Skin of body (tissue), 2 donors: ENCODE data around the gene GARS1. TPM values are rescaled to one million over a fixed set of nuclear protein-coding genes. Genes with fewer than 3 reads are reported as not detected.
"Not testable (repeated sequence)": the region's sequence is repeated elsewhere in the genome, so short reads cannot be mapped to it uniquely, and the experiment has no call there.

Source experiments
- DNase-seq: peaks from one replicate; lab custom pipeline; 2025; lab: John Stamatoyannopoulos, UW
- total RNA-seq: library from RNA; depleted of rRNA; stranded (reverse); fragments of >200 nt; gene quantifications from one replicate; pipeline ENCODE4 v1.2.3, GENCODE V29; 2014

The GARS1 gene
- total RNA-seq, 1 donor from 2014 or later, result 54.4 TPM

GRCh38 chr7:30627026-30627425 is 32.3 kb downstream of the GARS1 start:
- DNase-seq, result no peak

DNA sequence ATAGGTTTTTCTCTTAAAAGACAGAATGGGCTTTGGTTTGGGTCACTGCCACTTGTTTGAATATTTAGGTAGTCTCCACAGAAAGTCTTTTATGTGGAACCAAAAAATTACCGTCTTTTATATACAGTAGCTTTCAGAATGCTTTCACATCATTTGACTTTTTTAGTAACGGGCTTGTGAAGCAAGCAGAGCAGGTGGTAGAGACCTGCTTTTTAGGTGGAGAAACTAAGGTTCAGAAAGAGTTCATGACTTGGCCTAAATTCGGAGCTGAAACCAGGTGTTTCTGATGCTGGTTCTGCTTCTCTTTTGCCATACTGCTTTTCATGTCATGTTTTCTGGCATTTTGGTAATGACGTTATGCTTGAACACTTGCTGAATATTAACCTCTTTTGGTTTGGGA is 36.3 kb downstream of the GARS1 start:
- DNase-seq, result no peak

GRCh38 chr7:30633223-30633622 is 38.5 kb downstream of the GARS1 start:
- no peak for DNase-seq

GRCh38 chr7:30634193-30634626 is 39.5 kb downstream of the GARS1 start:
- DNase-seq, result no peak

- DNase-seq, result no peak
Observed at GRCh38 chr7:30634634-30635201, 40.0 kb downstream of the GARS1 start.

DNA sequence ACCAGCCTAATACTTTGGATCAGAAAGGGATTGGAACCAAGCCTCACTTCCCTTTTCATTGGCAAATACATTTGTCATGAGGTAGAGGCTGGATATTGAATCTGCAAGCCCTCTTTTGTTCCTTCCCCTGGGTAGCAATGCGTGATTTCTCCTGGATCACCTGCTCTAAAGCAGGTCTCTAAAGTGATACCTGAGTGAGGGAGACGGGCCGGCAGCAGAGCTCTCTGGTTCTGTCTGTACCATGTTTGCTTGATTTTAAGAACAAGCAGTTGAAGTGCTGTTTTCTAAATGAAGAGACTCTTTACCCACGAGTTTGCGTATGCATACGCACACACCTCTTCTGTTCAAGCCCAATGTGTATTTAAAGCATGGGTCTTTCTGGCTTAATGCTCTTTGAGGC is 41.1 kb downstream of the GARS1 start:
- DNase-seq, result no peak

GRCh38 chr7:30642322-30642721 is 47.6 kb downstream of the GARS1 start:
- DNase-seq, result not testable (repeated sequence)

DNA sequence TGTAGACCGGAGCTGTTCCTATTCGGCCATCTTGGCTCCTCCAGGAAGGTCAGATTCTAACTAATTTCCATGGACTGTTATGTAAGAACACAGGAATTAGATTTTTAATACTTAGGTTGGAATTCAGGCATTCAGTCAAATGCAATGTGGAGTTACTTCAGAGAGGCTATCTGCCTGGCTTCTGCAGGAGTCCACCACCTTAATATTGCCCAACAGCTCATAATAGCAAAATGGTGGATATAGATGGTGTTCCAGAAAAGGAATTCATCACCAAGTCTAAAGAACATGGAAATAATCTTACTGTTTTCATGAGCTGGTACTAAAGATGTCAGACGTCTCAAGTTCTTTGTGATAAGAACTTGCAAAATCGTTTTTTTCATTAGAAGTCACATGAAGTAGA is 48.1 kb downstream of the GARS1 start:
- DNase-seq, result no peak

- DNase-seq, result no peak
Observed at GRCh38 chr7:30644286-30644955, 49.7 kb downstream of the GARS1 start.

DNA sequence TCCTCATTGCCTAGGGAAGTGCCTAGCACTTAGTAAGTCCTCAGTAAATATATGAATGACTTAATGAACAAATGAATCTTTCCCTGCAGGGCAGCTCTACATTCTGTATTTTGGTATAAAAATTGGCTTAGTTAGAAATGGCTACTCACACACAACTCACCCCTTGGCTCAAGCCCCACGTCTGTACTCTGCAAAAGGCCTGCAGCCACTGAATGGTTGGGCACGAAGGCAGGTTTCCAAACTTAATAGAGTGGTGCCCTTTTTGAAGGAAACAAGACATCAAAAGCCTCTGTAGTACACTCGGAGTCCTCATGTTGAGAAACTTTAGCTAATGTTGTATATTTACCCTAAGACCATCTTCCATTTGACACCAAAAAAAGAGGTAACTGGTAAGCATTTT is 51.0 kb downstream of the GARS1 start:
- no peak for DNase-seq

DNA sequence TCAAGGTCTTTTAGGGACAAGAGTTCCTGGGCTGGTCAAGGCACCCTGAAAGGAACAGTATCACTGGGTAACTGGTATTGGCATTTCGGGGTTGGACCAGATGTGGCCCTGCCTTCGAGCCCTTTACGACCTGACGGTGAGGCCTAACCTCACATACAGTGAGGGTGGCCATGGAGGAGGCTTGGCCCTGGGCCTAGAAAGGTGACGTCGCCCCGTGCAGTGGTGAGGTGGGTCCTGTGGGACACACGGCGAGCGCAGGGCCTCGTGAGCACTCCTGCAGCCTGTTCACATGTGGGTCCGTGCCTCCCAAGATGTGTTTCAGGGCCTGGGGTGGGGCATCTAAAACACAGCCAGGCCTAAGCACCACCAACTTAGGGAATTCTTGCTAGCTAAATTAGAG is 51.5 kb downstream of the GARS1 start:
- no peak for DNase-seq

DNA sequence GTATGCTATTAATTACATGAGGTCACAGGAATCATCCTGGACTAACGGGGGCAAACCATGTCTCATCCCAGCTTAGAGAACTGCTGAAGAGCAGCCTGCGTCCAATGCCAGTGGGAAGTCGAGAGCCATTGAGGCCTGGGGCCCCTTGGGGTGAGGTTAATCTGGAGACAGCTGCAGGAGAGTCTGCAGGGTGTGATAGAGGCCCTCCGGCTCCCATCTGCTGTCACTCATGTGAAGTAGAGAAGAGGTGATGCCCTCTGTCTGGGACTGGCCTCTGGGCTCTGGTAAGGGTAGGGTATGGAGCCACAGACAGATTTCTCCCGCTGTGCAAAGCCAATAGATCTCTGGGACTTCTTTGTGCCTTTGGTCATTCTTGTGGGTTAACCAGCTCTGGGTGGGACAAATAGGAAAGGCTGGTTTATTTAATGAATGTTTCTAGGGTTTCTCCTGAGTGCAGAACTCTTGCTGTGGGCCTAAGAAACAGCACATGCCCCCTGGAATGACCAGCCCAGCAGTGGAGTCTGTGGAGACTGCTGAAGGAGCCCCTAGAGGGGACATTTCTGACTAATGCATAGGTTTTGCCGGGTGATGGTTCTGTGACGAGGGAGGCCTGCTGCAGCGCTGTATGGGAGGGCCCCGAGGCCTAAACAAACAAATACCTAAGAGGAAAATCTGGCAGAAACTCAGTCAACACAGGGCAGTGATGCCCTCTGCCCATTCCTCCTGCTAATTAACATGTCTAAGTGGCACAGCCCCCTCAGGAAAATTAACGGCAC is 53.1 kb downstream of the GARS1 start:
- DNase-seq, result no peak

- DNase-seq, result no peak
Observed at GRCh38 chr7:30648744-30649540, 54.3 kb downstream of the GARS1 start.

DNA sequence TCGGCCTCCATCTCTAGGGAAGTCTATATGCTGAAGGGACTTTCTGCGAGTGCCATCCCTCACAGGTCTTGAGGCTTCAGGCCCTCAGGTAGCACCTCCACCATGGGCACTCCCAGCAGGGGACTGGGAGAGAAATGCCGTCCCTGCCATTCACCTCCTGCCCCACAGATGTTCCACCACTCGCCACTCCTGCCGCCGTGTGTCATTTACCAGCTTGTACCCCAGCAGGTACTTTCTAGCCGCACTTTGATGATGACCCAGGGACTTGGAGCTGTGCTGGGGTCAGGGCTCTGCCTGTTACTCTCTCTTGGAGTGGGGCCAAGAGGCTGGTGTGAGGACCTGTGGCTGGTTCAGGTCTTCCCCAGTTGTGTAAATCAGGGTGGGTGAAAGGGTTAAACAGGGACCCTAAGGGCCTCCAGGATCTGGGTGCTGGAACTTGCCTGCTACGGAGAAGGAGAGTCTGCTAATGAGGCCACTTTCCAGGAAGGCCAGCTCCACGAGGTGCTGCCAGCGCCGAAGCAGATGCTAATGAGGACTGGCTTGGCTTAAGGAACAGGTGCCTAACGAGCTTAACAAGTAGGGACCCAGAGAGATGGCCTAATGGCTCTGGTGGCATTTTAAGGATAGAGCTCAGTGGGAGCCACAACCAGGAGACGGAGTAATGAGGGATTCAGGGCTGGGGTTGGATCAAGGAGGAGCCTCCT is 55.2 kb downstream of the GARS1 start:
- DNase-seq, result no peak

DNA sequence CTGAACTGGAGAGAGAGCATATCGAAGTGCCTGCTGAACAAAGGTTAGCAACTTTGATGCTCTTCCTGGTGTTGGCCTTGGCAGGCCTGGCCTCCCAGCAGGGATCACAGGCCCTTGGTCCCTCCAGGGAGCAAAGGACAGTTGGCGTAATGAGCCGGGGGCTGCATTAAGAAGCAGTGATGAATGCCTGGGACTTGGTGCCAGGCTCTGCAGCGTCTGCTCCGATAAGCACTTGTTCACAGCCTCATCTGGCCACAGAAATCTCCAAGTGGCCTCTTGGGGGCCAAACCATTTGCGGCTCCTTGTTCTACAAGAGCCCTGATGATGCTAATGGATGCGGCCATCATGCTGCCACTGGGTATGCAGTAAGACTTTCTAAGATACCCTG is 55.7 kb downstream of the GARS1 start:
- DNase-seq, result no peak

GRCh38 chr7:30652132-30652531 is 57.5 kb downstream of the GARS1 start:
- no peak for DNase-seq

GRCh38 chr7:30652698-30653641 is 58.3 kb downstream of the GARS1 start:
- DNase-seq, result no peak

- no peak for DNase-seq
Observed at GRCh38 chr7:30654296-30655090, 59.8 kb downstream of the GARS1 start.
